Tibial nerve (tissue), 4 donors: ENCODE results near the gene VPS26B.

Experiments used
- CTCF ChIP-seq, 5 experiments: fragments of 200-600 bp in 3 of 5; fragments of 450-650 bp in 2 of 5; sonication (generic) in 3 of 5; IDR thresholded peaks; one replicate each; pipeline ENCODE4 v1.5.1; 2016 to 2019; ENCODE audit warnings: antibody characterized with exemption in 5 of 5, mild to moderate bottlenecking in 3 of 5, moderate library complexity in 2 of 5
- EP300 ChIP-seq, 2 donors: sonication (generic); formaldehyde crosslinking; IDR thresholded peaks; one replicate each; pipeline ENCODE4 v1.6.1; 2017; ENCODE audit warnings: antibody characterized with exemption in 2 of 2, mild to moderate bottlenecking in 1 of 2

DNA sequence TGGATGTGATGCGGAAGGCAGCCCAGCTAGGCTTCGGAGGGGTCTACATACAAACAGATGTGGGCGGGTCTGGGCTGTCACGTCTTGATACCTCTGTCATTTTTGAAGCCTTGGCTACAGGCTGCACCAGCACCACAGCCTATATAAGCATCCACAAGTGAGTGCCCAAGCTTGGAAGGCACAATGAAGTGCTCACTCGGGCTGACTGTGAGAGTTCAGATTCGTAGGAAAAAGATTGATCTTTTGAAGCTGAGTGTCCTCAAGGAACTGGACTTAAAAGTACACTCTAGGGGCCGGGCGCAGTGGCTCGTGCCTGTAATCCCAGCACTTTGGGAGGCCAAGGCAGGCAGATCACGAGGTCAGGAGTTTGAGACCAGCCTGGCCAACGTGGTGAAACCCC lies 32.6 kb downstream of the VPS26B start:
- no peak for TF ChIP-seq EP300 (IDR thresholded peaks at IDR 0.05)
- TF ChIP-seq CTCF (IDR thresholded peaks at IDR 0.05) = no peak
